Tibial artery (tissue), 4 donors: ENCODE data around the gene SERGEF.
A peak's percentile ranks its signal among the peaks of the same experiment; 100 is the strongest.

Experiments used
- DNase-seq, 2 donors: peaks; one replicate each; pipeline ENCODE4 v3.0.0-alpha.2; 2019
- H3K27ac ChIP-seq, 2 donors: fragments of 200-600 bp; sonication (generic) in 1 of 2; 1 replicate in 1 of 2; 2 replicates in 1 of 2; pipeline ENCODE4 v1.5.1; 2018 to 2019; ENCODE audit warnings: mild to moderate bottlenecking in 1 of 2
- H3K27me3 ChIP-seq, 2 donors: fragments of 200-600 bp; sonication (generic) in 1 of 2; one replicate each; pipeline versions ENCODE4 v1.5.1 to v1.6.0; 2016 to 2019
- H3K36me3 ChIP-seq, 3 donors: fragments of 200-600 bp; sonication (generic) in 2 of 3; one replicate each; pipeline ENCODE4 v1.5.1; 2016 to 2019; ENCODE audit warnings: mild to moderate bottlenecking in 2 of 3
- H3K4me1 ChIP-seq, 4 donors: fragments of 200-600 bp; sonication (generic) in 2 of 4; 1 replicate in 3 of 4; 2 replicates in 1 of 4; pipeline ENCODE4 v1.5.1; 2016 to 2019
- H3K4me3 ChIP-seq, 2 donors: fragments of 200-600 bp; sonication (generic) in 1 of 2; 1 replicate in 1 of 2; 2 replicates in 1 of 2; pipeline ENCODE4 v1.5.1; 2018 to 2019; ENCODE audit warnings: mild to moderate bottlenecking in 2 of 2
- H3K9me3 ChIP-seq, 3 donors: fragments of 200-600 bp; sonication (generic) in 1 of 3; one replicate each; pipeline ENCODE4 v1.5.1; 2016 to 2019
- CTCF ChIP-seq, 2 experiments: fragments of 200-600 bp in 1 of 2; fragments of 450-650 bp in 1 of 2; IDR thresholded peaks; one replicate each; pipeline ENCODE4 v1.5.1; 2017 to 2019; ENCODE audit warnings: antibody characterized with exemption in 2 of 2, mild to moderate bottlenecking in 1 of 2, moderate library complexity in 1 of 2
- intact Hi-C: fragments of 100-400 bp; cut with DNase I; formaldehyde crosslinking; loops from one replicate; pipeline ENCODE4 v1.15.0; 2023; ENCODE audit warnings: low total_unique reads

The SERGEF gene

GRCh38 chr11:17774232-17775034 is 238.4 kb downstream of the SERGEF start:
- intact Hi-C loops: no loop called here

GRCh38 chr11:17773674-17774073 is 239.2 kb downstream of the SERGEF start:
- intact Hi-C loops: no loop called here
- Histone ChIP-seq H3K4me3 (no peak overlapping the region), H3K4me1 (no peaks in the 10 kb centered on the region), H3K36me3 (no peaks in the 10 kb centered on the region), H3K27me3 (no peaks in the 10 kb centered on the region), H3K27ac (no peak overlapping the region), H3K9me3 (no peaks in the 10 kb centered on the region)
- no peak for TF ChIP-seq CTCF (IDR thresholded peaks at IDR 0.05)
- DNase-seq: no peak

More at GRCh38 chr11:17774232-17775034, 238.4 kb downstream of the SERGEF start:
- H3K27me3 ChIP-seq: no peaks in the 10 kb centered on the region
- no peak for TF ChIP-seq CTCF (IDR thresholded peaks at IDR 0.05)
- no peak overlapping the region for H3K4me3 ChIP-seq
- DNase-seq: peak in 1 of 2 donors; percentile 53
- H3K36me3 ChIP-seq: no peaks in the 10 kb centered on the region
- no peak overlapping the region for H3K27ac ChIP-seq
- H3K9me3 ChIP-seq: no peaks in the 10 kb centered on the region
- H3K4me1 ChIP-seq: no peaks in the 10 kb centered on the region

- H3K27me3 ChIP-seq: no peaks in the 10 kb centered on the region
- H3K4me1 ChIP-seq: no peaks in the 10 kb centered on the region
- H3K27ac ChIP-seq: no peak overlapping the region
- no peak for TF ChIP-seq CTCF (IDR thresholded peaks at IDR 0.05)
- intact Hi-C loops: no loop called here
- no peaks in the 10 kb centered on the region for H3K36me3 ChIP-seq
- DNase-seq: peak in 1 of 2 donors; percentile 33
- no peaks in the 10 kb centered on the region for H3K9me3 ChIP-seq
- H3K4me3 ChIP-seq: no peak overlapping the region
Measured at GRCh38 chr11:17772704-17773600, 239.9 kb downstream of the SERGEF start.

- DNase-seq: peak in 1 of 2 donors; percentile 51
Measured at GRCh38 chr11:17771841-17772401, 240.9 kb downstream of the SERGEF start.

More at GRCh38 chr11:17771841-17772401, 240.9 kb downstream of the SERGEF start:
- intact Hi-C loops: no loop called here
- Histone ChIP-seq H3K9me3 (no peaks in the 10 kb centered on the region), H3K4me3 (no peak overlapping the region), H3K4me1 (no peaks in the 10 kb centered on the region), H3K27ac (no peak overlapping the region), H3K36me3 (no peaks in the 10 kb centered on the region), H3K27me3 (no peaks in the 10 kb centered on the region)
- no peak for TF ChIP-seq CTCF (IDR thresholded peaks at IDR 0.05)
